Ovary (tissue), 3 donors: ENCODE measurements around the gene ATXN1.

Source experiments
- CTCF ChIP-seq, 3 donors: fragments of 450-650 bp in 2 of 3; fragments of 200-600 bp in 1 of 3; IDR thresholded peaks; one replicate each; pipeline versions ENCODE4 v1.5.1 to v1.8.0; 2016 to 2022; ENCODE audit warnings: antibody characterized with exemption in 3 of 3, mild to moderate bottlenecking in 1 of 3
- POLR2A ChIP-seq: fragments of 450-650 bp; IDR thresholded peaks from one replicate; pipeline ENCODE4 v1.6.1; 2017; ENCODE audit warnings: antibody characterized with exemption, mild to moderate bottlenecking, moderate library complexity
- donor health status: DM: no; HTN: no; CAD: no.

- TF ChIP-seq CTCF (IDR thresholded peaks at IDR 0.05) (no peak), POLR2A (no peak)
Measured at GRCh38 chr6:16600701-16601100, 160.6 kb downstream of the ATXN1 start.
